GM19023 (cell line): ENCODE results near the gene ZNF317.
"Not testable (repeated sequence)": the region's sequence is repeated elsewhere in the genome, so short reads cannot be mapped to it uniquely, and the experiment has no call there.

Experiments used
- ATAC-seq: cut with Tn5 transposase; IDR thresholded peaks from one replicate; pipeline ENCODE4 v1.9.1; 2021; ENCODE audit warnings: mild to moderate bottlenecking, moderate library complexity; ENCODE audit not compliant: unreplicated experiment

The ZNF317 gene

GRCh38 chr19:9171393-9171991 is 31.3 kb downstream of the ZNF317 start:
- no peak for ATAC-seq

GRCh38 chr19:9175326-9175725 is 35.1 kb downstream of the ZNF317 start:
- no peak for ATAC-seq

GRCh38 chr19:9178901-9179300 is 38.7 kb downstream of the ZNF317 start, which contains the start of gene OR7D2:
OR7D2 (plus strand) TSS chr19:9178979; CDS start chr19:9185782, 6,803 bp downstream.
- ATAC-seq = no peak

- ATAC-seq = no peak
These were observed 42.8 kb downstream of the ZNF317 start for GRCh38 chr19:9183000-9183399.

GRCh38 chr19:9187191-9187590 is 47.0 kb downstream of the ZNF317 start:
- ATAC-seq = no peak

- ATAC-seq = no peak
These were observed 49.3 kb downstream of the ZNF317 start for GRCh38 chr19:9189535-9189934.

GRCh38 chr19:9198044-9198443 is 57.8 kb downstream of the ZNF317 start:
- not testable (repeated sequence) for ATAC-seq

GRCh38 chr19:9205501-9206113 is 65.4 kb downstream of the ZNF317 start:
- ATAC-seq = no peak
